Endothelial cell of umbilical vein (primary cell): ENCODE measurements around the gene ZBTB44. TPM values are rescaled to one million over a fixed set of nuclear protein-coding genes. Genes with fewer than 3 reads are reported as not detected.

Experiments
- BruUV-seq: library from RNA; stranded (reverse); fragments of 400-500 nt; replicated peaks from 2 replicates; lab custom pipeline; 2021; lab: Mats Ljungman, UMichigan
- CTCF ChIA-PET: fragments of 300-600, 350-600 bp; sonication (Branson Sonifier 250); formaldehyde crosslinking; loops from one replicate; lab custom pipeline; 2021; ENCODE audit warnings: antibody characterized with exemption, inconsistent platforms; lab: Charles Lee
- POLR2A ChIA-PET: fragments of 300-600, 350-600 bp; sonication (Branson Sonifier 250); formaldehyde crosslinking; loops from one replicate; lab custom pipeline; 2021; ENCODE audit warnings: antibody characterized with exemption, inconsistent platforms; lab: Charles Lee
- DNase-seq: peaks from one replicate; pipeline ENCODE4 v3.0.0-alpha.2; 2011; ENCODE audit warnings: low read depth, low spot score
- FAIRE-seq: peaks from 2 replicates; lab custom pipeline; 2011; peaks lifted over from hg19 to GRCh38; lab: Jason Lieb, UNC
- H2AFZ ChIP-seq: 2 replicates; pipeline ENCODE4 v1.6.0; 2012; ENCODE audit warnings: low read depth, low read length, control low read depth, inconsistent platforms
- H3K27ac ChIP-seq: 2 replicates; pipeline ENCODE4 v1.5.1; 2011; ENCODE audit warnings: low read depth, mild to moderate bottlenecking, control low read depth, low read length, moderate library complexity; ENCODE audit not compliant: insufficient read depth
- H3K27me3 ChIP-seq, 2 experiments: 2 replicates each; pipeline versions ENCODE4 v1.6.0 to v1.6.1; 2011; ENCODE audit warnings: low read length in 2 of 2, mixed read lengths in 1 of 2; ENCODE audit not compliant: control insufficient read depth in 2 of 2, insufficient read depth in 2 of 2
- H3K36me3 ChIP-seq, 2 experiments: 2 replicates in 1 of 2; 3 replicates in 1 of 2; pipeline ENCODE4 v1.5.1; 2011; ENCODE audit warnings: low read length in 2 of 2, mild to moderate bottlenecking in 1 of 2, moderate library complexity in 1 of 2; ENCODE audit not compliant: control insufficient read depth in 2 of 2, insufficient read depth in 2 of 2; ENCODE audit errors: extremely low read depth in 1 of 2
- H3K4me1 ChIP-seq: 3 replicates; pipeline ENCODE4 v1.5.1; 2011; ENCODE audit warnings: mild to moderate bottlenecking, low read length; ENCODE audit not compliant: control insufficient read depth, insufficient read depth; ENCODE audit errors: extremely low read depth
- H3K4me2 ChIP-seq: 2 replicates; pipeline ENCODE4 v1.6.1; 2011; ENCODE audit warnings: low read length, control low read depth, mixed read lengths; ENCODE audit not compliant: insufficient read depth
- H3K4me3 ChIP-seq, 3 experiments: fragments of 200-600 bp in 1 of 3; sonication (generic), shearing (Covaris generic) in 1 of 3; replicated peaks in 1 of 3; 2 replicates each; pipeline ENCODE4 v1.5.1; 2011 to 2016; ENCODE audit warnings: control low read depth in 3 of 3, low read length in 3 of 3, mild to moderate bottlenecking in 2 of 3, inconsistent platforms in 1 of 3, low read depth in 1 of 3, moderate library complexity in 1 of 3; ENCODE audit not compliant: insufficient read depth in 1 of 3
- H3K79me2 ChIP-seq: 2 replicates; pipeline ENCODE4 v1.6.0; 2012; ENCODE audit warnings: low read length, inconsistent platforms; ENCODE audit not compliant: control insufficient read depth, insufficient read depth
- H3K9ac ChIP-seq: replicated peaks from 2 replicates; pipeline ENCODE3; 2011; ENCODE audit warnings: low read length, control low read depth; ENCODE audit not compliant: insufficient read depth; ENCODE audit errors: extremely low read depth
- H3K9me1 ChIP-seq: replicated peaks from 3 replicates; pipeline ENCODE4 v1.6.0; 2011; ENCODE audit warnings: mild to moderate bottlenecking, low read length; ENCODE audit not compliant: control insufficient read depth, insufficient read depth; ENCODE audit errors: extremely low read depth
- H3K9me3 ChIP-seq: replicated peaks from 2 replicates; pipeline ENCODE4 v1.5.1; 2012; ENCODE audit warnings: low read length, inconsistent platforms; ENCODE audit not compliant: control insufficient read depth, insufficient read depth
- H4K20me1 ChIP-seq: replicated peaks from 2 replicates; pipeline ENCODE3; 2011; ENCODE audit warnings: mild to moderate bottlenecking, low read length; ENCODE audit not compliant: control insufficient read depth, insufficient read depth; ENCODE audit errors: extremely low read depth
- EZH2 ChIP-seq: IDR thresholded peaks from 2 replicates; pipeline ENCODE4 v1.6.1; 2012; ENCODE audit warnings: borderline replicate concordance, low read depth, mild to moderate bottlenecking, moderate library complexity, low read length, inconsistent platforms; ENCODE audit not compliant: severe bottlenecking
- FOS ChIP-seq: IDR thresholded peaks from 2 replicates; pipeline ENCODE4 v1.6.1; 2011; ENCODE audit warnings: mild to moderate bottlenecking, low read length, moderate library complexity, borderline replicate concordance; ENCODE audit not compliant: insufficient read depth
- GATA2 ChIP-seq: IDR thresholded peaks from 2 replicates; pipeline ENCODE4 v1.7.0; 2011; ENCODE audit warnings: low read depth, mild to moderate bottlenecking, moderate library complexity, mixed read lengths, low read length; ENCODE audit not compliant: insufficient read length, insufficient read depth
- JUN ChIP-seq: IDR thresholded peaks from 2 replicates; pipeline ENCODE4 v1.6.1; 2011; ENCODE audit warnings: borderline replicate concordance, low read depth; ENCODE audit not compliant: insufficient read length, insufficient read depth
- MYC ChIP-seq: IDR thresholded peaks from one replicate; pipeline ENCODE4 v1.6.1; 2011; ENCODE audit warnings: mild to moderate bottlenecking, low read depth, low read length
- POLR2A ChIP-seq: IDR thresholded peaks from 2 replicates; pipeline ENCODE4 v1.6.1; 2012; ENCODE audit warnings: low read depth, mild to moderate bottlenecking, control low read depth, low read length
- POLR2AphosphoS5 ChIP-seq: IDR thresholded peaks from 2 replicates; pipeline ENCODE4 v1.6.1; 2012; ENCODE audit warnings: low read depth, mild to moderate bottlenecking, control low read depth, low read length, moderate library complexity; ENCODE audit not compliant: insufficient read depth
- dilution Hi-C: fragments of 300-500 bp; cut with MboI; formaldehyde crosslinking; loops from one replicate; pipeline ENCODE4 v1.15.0; 2019; ENCODE audit warnings: low sequenced_read_pairs; ENCODE audit not compliant: extremely low pct_ligation_motif_present
- intact Hi-C: fragments of 100-400 bp; cut with micrococcal nuclease; formaldehyde crosslinking; loops from one replicate; pipeline ENCODE4 v1.10.0; 2022
- polyA plus RNA-seq, 4 experiments: library from polyadenylated mRNA; depleted of rRNA in 3 of 4; stranded (reverse) in 3 of 4; unstranded in 1 of 4; fragments of >200 nt; gene quantifications; 2 replicates each; pipeline versions ENCODE4 v1.2.1 to v1.2.3, GENCODE V29; 2011 to 2012; ENCODE audit warnings: missing spikeins in 1 of 4
- total RNA-seq: library from RNA; stranded (reverse); gene quantifications from 2 replicates; pipeline ENCODE4 v1.2.3, GENCODE V29; 2021
- TF ChIP-seq, protein P1 (sequence below): IDR thresholded peaks from 2 replicates; pipeline ENCODE4 v1.6.1; 2011; ENCODE audit not compliant: insufficient read depth, insufficient read length
- TF ChIP-seq, protein P2 (sequence below), 2 donors: IDR thresholded peaks; 1 replicate in 1 of 2; 2 replicates in 1 of 2; pipeline ENCODE4 v1.5.1; 2011; ENCODE audit warnings: low read length in 2 of 2, mild to moderate bottlenecking in 2 of 2, moderate library complexity in 2 of 2, control low read depth in 1 of 2, inconsistent platforms in 1 of 2, low read depth in 1 of 2; ENCODE audit not compliant: insufficient read depth in 1 of 2; ENCODE audit errors: extremely low read depth in 1 of 2

Gene ZBTB44
- total and polyA plus RNA-seq, 2 donors (not counting 3 experiments of a cell fraction or from before 2014, with no cell fraction given) = 8.7 to 24.4 TPM

DNA sequence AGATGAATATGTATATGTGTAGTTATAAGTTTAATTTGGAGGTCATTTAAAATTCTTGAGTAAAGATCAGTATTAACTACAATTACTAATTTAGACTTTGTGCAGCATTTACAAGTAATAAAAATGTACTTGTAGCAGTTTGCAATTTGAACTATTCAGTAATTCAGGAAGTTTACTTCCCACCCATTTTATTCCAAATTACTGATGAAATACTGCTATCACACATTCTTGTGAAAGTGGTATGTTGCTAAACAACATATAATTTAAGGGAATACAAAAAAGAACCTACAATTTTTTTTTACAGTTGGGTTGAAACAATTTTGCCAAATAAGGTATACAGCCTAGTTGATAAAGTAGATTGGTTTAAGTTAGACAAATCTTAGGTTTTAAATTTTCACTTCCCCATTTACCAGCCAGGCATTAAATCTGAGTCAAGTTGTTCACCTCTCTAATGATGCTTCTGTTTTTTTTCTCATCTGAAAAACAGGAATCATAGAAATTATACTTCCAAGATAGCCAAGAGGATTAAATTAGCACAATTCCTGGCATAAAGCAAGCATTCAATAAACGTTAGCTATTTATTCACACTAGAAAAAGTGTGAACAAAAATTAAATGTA lies 45.3 kb downstream of the ZBTB44 start:
- Histone ChIP-seq H3K4me1 (no peaks in the 10 kb centered on the region), H2AFZ (no peak overlapping the region), H3K27ac (no peak overlapping the region), H3K9me1 (no peaks in the 10 kb centered on the region), H3K9me3 (no peaks in the 10 kb centered on the region), H3K9ac (no peak overlapping the region), H3K4me2 (no peak overlapping the region), H3K4me3 (no peak overlapping the region), H4K20me1 (peaks cover 4% of the 10 kb centered on the region), H3K36me3 (no peaks in the 10 kb centered on the region), H3K27me3 (no peaks in the 10 kb centered on the region), H3K79me2 (no peaks in the 10 kb centered on the region)
- no peak for DNase-seq
- TF ChIP-seq, protein P1, sequence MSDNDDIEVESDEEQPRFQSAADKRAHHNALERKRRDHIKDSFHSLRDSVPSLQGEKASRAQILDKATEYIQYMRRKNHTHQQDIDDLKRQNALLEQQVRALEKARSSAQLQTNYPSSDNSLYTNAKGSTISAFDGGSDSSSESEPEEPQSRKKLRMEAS = no peak
- TF ChIP-seq MYC (no peak), EZH2 (no peak), FOS (no peak), GATA2 (no peak), POLR2A (no peak), JUN (no peak), POLR2AphosphoS5 (no peak)
- TF ChIP-seq, protein P2, sequence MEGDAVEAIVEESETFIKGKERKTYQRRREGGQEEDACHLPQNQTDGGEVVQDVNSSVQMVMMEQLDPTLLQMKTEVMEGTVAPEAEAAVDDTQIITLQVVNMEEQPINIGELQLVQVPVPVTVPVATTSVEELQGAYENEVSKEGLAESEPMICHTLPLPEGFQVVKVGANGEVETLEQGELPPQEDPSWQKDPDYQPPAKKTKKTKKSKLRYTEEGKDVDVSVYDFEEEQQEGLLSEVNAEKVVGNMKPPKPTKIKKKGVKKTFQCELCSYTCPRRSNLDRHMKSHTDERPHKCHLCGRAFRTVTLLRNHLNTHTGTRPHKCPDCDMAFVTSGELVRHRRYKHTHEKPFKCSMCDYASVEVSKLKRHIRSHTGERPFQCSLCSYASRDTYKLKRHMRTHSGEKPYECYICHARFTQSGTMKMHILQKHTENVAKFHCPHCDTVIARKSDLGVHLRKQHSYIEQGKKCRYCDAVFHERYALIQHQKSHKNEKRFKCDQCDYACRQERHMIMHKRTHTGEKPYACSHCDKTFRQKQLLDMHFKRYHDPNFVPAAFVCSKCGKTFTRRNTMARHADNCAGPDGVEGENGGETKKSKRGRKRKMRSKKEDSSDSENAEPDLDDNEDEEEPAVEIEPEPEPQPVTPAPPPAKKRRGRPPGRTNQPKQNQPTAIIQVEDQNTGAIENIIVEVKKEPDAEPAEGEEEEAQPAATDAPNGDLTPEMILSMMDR (IDR thresholded peaks at IDR 0.05; ENCODE audit: extremely low read depth in 1 of 2, insufficient read depth in 1 of 2, low read depth in 1 of 2, low read length in 2 of 2) = no peak
- ChIA-PET CTCF (interaction anchor here (0.5 to 1.2 kb wide), 3 partner anchors 11 to 40 kb away, joined by 3 to 5 read pairs (median 3); no protein-coding TSS in a partner anchor), POLR2A (no interaction called here)
- FAIRE-seq = no peak
- intact Hi-C loops = no loop called here
- BruUV-seq = no TSS peak
- dilution Hi-C loops = no loop called here
